Measurements from ENCODE around the gene ADTRP. TPM values are rescaled to one million over a fixed set of nuclear protein-coding genes. Genes with fewer than 3 reads are reported as not detected.
A peak's percentile ranks its signal among the peaks of the same experiment; 100 is the strongest.

ADTRP gene
- total RNA-seq, 1 donor from 2014 or later, result 0.35 TPM

DNA sequence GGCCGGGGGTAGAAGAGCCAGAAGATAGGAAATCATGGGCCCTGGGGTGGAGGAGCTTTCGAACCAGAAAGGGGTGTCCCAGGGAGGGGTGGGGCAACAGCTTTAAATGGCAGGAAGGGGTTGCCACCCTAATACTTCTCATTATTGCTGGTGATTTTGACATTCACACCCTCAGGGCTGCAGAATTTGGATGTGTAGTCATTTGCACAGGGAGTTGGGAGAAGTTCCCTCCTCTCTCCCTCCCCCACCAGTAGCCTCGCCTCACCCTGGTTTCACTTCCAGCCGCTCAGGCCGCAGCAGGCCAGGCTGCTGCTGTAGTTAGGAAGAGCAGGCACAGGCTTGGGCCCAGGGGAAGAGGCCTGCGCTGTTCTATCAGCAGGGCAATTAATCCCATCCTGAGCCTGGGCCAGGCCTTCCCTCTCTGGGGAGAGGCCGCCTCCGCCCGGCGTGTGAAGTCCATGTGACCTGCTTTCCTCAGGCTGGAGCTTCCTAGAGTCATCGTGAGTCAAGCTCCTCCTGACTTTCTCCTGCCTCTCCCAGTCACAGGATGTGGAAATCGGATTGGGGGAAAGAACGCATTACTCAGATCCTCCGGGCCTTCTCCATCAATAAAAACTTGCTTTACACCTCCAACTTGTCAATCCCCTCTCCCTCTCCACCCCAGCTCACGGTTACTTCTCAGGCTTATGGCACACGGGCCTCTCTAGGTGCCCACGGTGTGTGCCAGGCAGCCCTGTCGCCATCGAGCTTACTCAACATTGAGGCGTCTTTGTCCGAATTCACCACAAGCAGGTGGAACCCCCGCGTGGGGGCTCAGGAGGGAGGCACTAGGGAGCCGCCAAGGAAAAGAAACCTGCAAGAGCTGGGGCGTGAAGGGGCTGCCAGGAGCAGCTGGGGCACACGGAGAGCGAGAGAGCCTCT lies 7.8 kb downstream of the ADTRP start:
- no peak for DNase-seq (ENCODE audit: low spot score)
- Mint-ChIP-seq H3K4me1 (ENCODE audit: low read depth) (peaks cover 73% of the 10 kb centered on the region), H3K27ac (ENCODE audit: unreplicated experiment) (peak overlapping the region; percentile 94), H3K36me3 (ENCODE audit: low read depth) (no peaks in the 10 kb centered on the region), H3K9me3 (ENCODE audit: low read depth) (no peaks in the 10 kb centered on the region), H3K27me3 (ENCODE audit: low read depth) (no peaks in the 10 kb centered on the region), H3K4me3 (ENCODE audit: unreplicated experiment) (no peak overlapping the region)
- TF ChIP-seq, protein P1, sequence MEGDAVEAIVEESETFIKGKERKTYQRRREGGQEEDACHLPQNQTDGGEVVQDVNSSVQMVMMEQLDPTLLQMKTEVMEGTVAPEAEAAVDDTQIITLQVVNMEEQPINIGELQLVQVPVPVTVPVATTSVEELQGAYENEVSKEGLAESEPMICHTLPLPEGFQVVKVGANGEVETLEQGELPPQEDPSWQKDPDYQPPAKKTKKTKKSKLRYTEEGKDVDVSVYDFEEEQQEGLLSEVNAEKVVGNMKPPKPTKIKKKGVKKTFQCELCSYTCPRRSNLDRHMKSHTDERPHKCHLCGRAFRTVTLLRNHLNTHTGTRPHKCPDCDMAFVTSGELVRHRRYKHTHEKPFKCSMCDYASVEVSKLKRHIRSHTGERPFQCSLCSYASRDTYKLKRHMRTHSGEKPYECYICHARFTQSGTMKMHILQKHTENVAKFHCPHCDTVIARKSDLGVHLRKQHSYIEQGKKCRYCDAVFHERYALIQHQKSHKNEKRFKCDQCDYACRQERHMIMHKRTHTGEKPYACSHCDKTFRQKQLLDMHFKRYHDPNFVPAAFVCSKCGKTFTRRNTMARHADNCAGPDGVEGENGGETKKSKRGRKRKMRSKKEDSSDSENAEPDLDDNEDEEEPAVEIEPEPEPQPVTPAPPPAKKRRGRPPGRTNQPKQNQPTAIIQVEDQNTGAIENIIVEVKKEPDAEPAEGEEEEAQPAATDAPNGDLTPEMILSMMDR (IDR thresholded peaks at IDR 0.05), result no peak

DNA sequence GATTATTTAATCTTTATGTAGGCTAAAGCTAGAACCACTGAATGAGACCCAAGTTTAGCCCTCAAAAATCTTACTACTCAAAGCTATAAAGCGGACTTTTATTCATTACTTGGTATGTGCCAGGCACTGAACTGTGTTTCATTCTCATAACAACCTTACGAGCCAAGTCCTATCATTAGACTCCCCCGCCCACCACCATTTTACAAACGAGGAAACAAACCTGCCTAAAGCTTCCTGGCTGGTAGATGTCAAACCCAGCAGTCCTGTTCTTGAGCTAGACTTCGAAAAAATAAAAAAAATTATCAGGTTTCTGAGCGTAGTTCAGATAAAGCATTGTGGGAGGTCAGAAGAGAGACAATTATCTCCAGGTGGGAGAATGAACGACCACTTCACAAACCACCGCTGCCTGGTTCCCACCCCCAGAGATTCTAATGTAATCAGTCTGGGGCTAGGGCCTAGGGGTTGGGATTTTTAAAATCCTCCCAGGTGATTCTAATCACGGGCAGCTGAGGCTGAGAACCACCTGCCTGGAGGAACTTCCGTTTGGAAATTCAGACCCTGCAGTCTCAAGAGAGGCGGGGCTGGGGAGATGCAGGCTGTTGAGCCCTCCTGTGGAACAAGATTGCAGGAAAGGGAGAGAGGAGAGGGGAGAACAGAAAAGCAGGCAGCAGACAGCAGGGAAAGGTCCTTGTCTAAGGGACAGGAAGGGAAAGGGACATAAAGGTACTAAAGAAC lies 8.6 kb downstream of the ADTRP start:
- Mint-ChIP-seq H3K4me1 (ENCODE audit: low read depth) (peaks cover 80% of the 10 kb centered on the region), H3K9me3 (ENCODE audit: low read depth) (no peaks in the 10 kb centered on the region), H3K36me3 (ENCODE audit: low read depth) (no peaks in the 10 kb centered on the region), H3K27ac (ENCODE audit: unreplicated experiment) (peak overlapping the region; percentile 94), H3K27me3 (ENCODE audit: low read depth) (no peaks in the 10 kb centered on the region), H3K4me3 (ENCODE audit: unreplicated experiment) (no peak overlapping the region)
- DNase-seq (ENCODE audit: low spot score), result no peak
- TF ChIP-seq, protein P1 (IDR thresholded peaks at IDR 0.05), result no peak

DNA sequence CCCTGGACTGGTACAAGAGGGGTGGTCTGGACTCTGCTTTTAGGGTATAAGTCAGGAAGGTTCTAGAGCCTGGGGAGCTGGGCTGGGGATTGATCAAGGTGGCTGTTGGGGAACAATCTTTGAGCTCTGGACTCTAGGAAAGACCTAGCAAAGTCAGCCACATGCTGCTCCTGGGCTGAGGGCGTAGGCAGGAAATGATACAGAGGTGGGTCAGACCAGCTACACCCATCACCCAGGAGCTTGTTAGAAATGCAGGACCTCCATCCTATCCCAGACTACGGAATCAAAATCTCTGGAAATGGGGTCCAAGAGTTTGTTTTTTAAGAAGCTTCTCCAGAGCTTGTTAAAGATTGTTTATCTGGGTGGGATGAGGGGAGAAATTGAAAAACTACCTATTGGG lies 9.4 kb downstream of the ADTRP start:
- Mint-ChIP-seq H3K27ac (ENCODE audit: unreplicated experiment) (peak overlapping the region; percentile 68), H3K4me1 (ENCODE audit: low read depth) (peaks cover 85% of the 10 kb centered on the region)
- DNase-seq (ENCODE audit: low spot score), result no peak

GRCh38 chr6:11767978-11768756 lies 10.4 kb downstream of the ADTRP start:
- H3K4me3 Mint-ChIP-seq (ENCODE audit: unreplicated experiment), result no peak overlapping the region
- H3K4me1 Mint-ChIP-seq (ENCODE audit: low read depth), result peaks cover 95% of the 10 kb centered on the region
- H3K27me3 Mint-ChIP-seq (ENCODE audit: low read depth), result no peaks in the 10 kb centered on the region
- H3K27ac Mint-ChIP-seq (ENCODE audit: unreplicated experiment), result peak overlapping the region; percentile 97
- H3K9me3 Mint-ChIP-seq (ENCODE audit: low read depth), result no peaks in the 10 kb centered on the region
- DNase-seq (ENCODE audit: low spot score), result no peak
- no peaks in the 10 kb centered on the region for H3K36me3 Mint-ChIP-seq (ENCODE audit: low read depth)
- TF ChIP-seq, protein P1 (IDR thresholded peaks at IDR 0.05), result no peak

More for the DNA sequence above, 9.4 kb downstream of the ADTRP start:
- TF ChIP-seq, protein P1 (IDR thresholded peaks at IDR 0.05), result no peak
- Mint-ChIP-seq H3K4me3 (ENCODE audit: unreplicated experiment) (no peak overlapping the region), H3K36me3 (ENCODE audit: low read depth) (no peaks in the 10 kb centered on the region), H3K27me3 (ENCODE audit: low read depth) (no peaks in the 10 kb centered on the region), H3K9me3 (ENCODE audit: low read depth) (no peaks in the 10 kb centered on the region)

DNA sequence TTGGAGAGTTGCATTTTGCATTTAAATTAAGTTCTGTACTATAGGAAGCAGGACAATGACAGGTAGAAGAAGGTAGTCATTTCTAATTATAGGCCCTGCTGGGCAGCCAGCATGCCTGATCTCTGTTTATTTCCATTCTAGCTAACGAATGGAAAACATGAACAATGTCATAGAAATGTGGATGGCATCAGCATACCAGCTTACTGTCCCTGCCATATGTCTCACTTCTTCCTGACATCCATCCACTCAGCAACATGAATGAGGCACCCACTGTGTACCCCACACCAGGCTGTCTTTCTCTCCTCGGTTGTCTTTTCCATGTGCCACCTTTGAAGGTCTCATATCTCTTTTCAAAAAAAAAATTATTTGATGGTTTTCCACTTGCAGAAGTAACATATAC lies 11.1 kb downstream of the ADTRP start:
- H3K4me3 Mint-ChIP-seq (ENCODE audit: unreplicated experiment), result no peak overlapping the region
- TF ChIP-seq, protein P1 (IDR thresholded peaks at IDR 0.05), result no peak

More for the DNA sequence above, 11.1 kb downstream of the ADTRP start:
- Mint-ChIP-seq H3K27ac (ENCODE audit: unreplicated experiment) (peak overlapping the region; percentile 97), H3K9me3 (ENCODE audit: low read depth) (no peaks in the 10 kb centered on the region), H3K36me3 (ENCODE audit: low read depth) (no peaks in the 10 kb centered on the region), H3K4me1 (ENCODE audit: low read depth) (peaks cover 95% of the 10 kb centered on the region), H3K27me3 (ENCODE audit: low read depth) (no peaks in the 10 kb centered on the region)
- DNase-seq (ENCODE audit: low spot score), result no peak
